Measurements from ENCODE around the gene CLASP1.

CLASP1 gene

GRCh38 chr2:121293450-121294325 is 355.6 kb downstream of the CLASP1 start:
- WGBS (ENCODE audit: insufficient coverage, insufficient read length) = no CpG with 5 or more reads among the region's 14 CpGs
- H3K9me3 ChIP-seq (ENCODE audit: control insufficient read depth, insufficient read depth, low read length) = no peaks in the 10 kb centered on the region

GRCh38 chr2:121291251-121291580 is 358.0 kb downstream of the CLASP1 start:
- H3K4me3 ChIP-seq (ENCODE audit: low read length) = no peak overlapping the region
- no peak for DNase-seq (ENCODE audit: low read depth, low spot score)
- no CpG with 5 or more reads among the region's 5 CpGs for WGBS (ENCODE audit: insufficient coverage, insufficient read length)
- H3K27ac ChIP-seq (ENCODE audit: low read length) = no peak overlapping the region
- H3K36me3 ChIP-seq (ENCODE audit: control insufficient read depth, insufficient read depth, low read length) = no peaks in the 10 kb centered on the region
- H3K9me3 ChIP-seq (ENCODE audit: control insufficient read depth, insufficient read depth, low read length) = no peaks in the 10 kb centered on the region
- no peaks in the 10 kb centered on the region for H3K4me1 ChIP-seq (ENCODE audit: control insufficient read depth, insufficient read depth, low read length)
- no peaks in the 10 kb centered on the region for H3K27me3 ChIP-seq (ENCODE audit: control insufficient read depth, insufficient read depth, low read length)

More at GRCh38 chr2:121293450-121294325, 355.6 kb downstream of the CLASP1 start:
- Histone ChIP-seq H3K36me3 (ENCODE audit: control insufficient read depth, insufficient read depth, low read length) (no peaks in the 10 kb centered on the region), H3K27me3 (ENCODE audit: control insufficient read depth, insufficient read depth, low read length) (no peaks in the 10 kb centered on the region), H3K4me3 (ENCODE audit: low read length) (no peak overlapping the region), H3K4me1 (ENCODE audit: control insufficient read depth, insufficient read depth, low read length) (no peaks in the 10 kb centered on the region), H3K27ac (ENCODE audit: low read length) (no peak overlapping the region)
- no peak for DNase-seq (ENCODE audit: low read depth, low spot score)

GRCh38 chr2:121289271-121289670 is 360.0 kb downstream of the CLASP1 start:
- Histone ChIP-seq H3K4me3 (ENCODE audit: low read length) (no peak overlapping the region), H3K36me3 (ENCODE audit: control insufficient read depth, insufficient read depth, low read length) (no peaks in the 10 kb centered on the region), H3K4me1 (ENCODE audit: control insufficient read depth, insufficient read depth, low read length) (no peaks in the 10 kb centered on the region), H3K27me3 (ENCODE audit: control insufficient read depth, insufficient read depth, low read length) (no peaks in the 10 kb centered on the region; the same call in 1 of the 2 replicates), H3K27ac (ENCODE audit: low read length) (no peak overlapping the region), H3K9me3 (ENCODE audit: control insufficient read depth, insufficient read depth, low read length) (no peaks in the 10 kb centered on the region)
- WGBS (ENCODE audit: insufficient coverage, insufficient read length) = no CpG with 5 or more reads among the region's 5 CpGs
- no peak for DNase-seq (ENCODE audit: low read depth, low spot score)

GRCh38 chr2:121288454-121289231 is 360.6 kb downstream of the CLASP1 start:
- DNase-seq (ENCODE audit: low read depth, low spot score) = no peak
- Histone ChIP-seq H3K4me1 (ENCODE audit: control insufficient read depth, insufficient read depth, low read length) (no peaks in the 10 kb centered on the region; the same call in 1 of the 2 replicates), H3K27ac (ENCODE audit: low read length) (no peak overlapping the region), H3K27me3 (ENCODE audit: control insufficient read depth, insufficient read depth, low read length) (peaks cover 6% of the 10 kb centered on the region), H3K4me3 (ENCODE audit: low read length) (no peak overlapping the region), H3K9me3 (ENCODE audit: control insufficient read depth, insufficient read depth, low read length) (no peaks in the 10 kb centered on the region), H3K36me3 (ENCODE audit: control insufficient read depth, insufficient read depth, low read length) (no peaks in the 10 kb centered on the region)
- WGBS (ENCODE audit: insufficient coverage, insufficient read length) = no CpG with 5 or more reads among the region's 12 CpGs

- Histone ChIP-seq H3K36me3 (ENCODE audit: control insufficient read depth, insufficient read depth, low read length) (no peaks in the 10 kb centered on the region), H3K27me3 (ENCODE audit: control insufficient read depth, insufficient read depth, low read length) (peaks cover 9% of the 10 kb centered on the region), H3K4me3 (ENCODE audit: low read length) (no peak overlapping the region), H3K4me1 (ENCODE audit: control insufficient read depth, insufficient read depth, low read length) (no peaks in the 10 kb centered on the region; the same call in 1 of the 2 replicates), H3K9me3 (ENCODE audit: control insufficient read depth, insufficient read depth, low read length) (no peaks in the 10 kb centered on the region), H3K27ac (ENCODE audit: low read length) (no peak overlapping the region)
- WGBS (ENCODE audit: insufficient coverage, insufficient read length) = no CpG with 5 or more reads among the region's 4 CpGs
- no peak for DNase-seq (ENCODE audit: low read depth, low spot score)
Observed at GRCh38 chr2:121287956-121288355, 361.3 kb downstream of the CLASP1 start.
